Karpas-422 (cell line): ENCODE data around the gene MRPL22. TPM values are rescaled to one million over a fixed set of nuclear protein-coding genes. Genes with fewer than 3 reads are reported as not detected.
"Not testable (repeated sequence)": the region's sequence is repeated elsewhere in the genome, so short reads cannot be mapped to it uniquely, and the experiment has no call there.

Source experiments
- DNase-seq: peaks from one replicate; pipeline ENCODE4 v3.0.0-alpha.2; 2015
- H2AFZ ChIP-seq: fragments of 200-600 bp; sonication (generic); 2 replicates; pipeline ENCODE4 v1.6.1; 2014; ENCODE audit warnings: antibody characterized with exemption, low read length, mixed read lengths
- H3K27ac ChIP-seq: fragments of 200-600 bp; sonication (generic); 2 replicates; pipeline ENCODE4 v1.5.1; 2014; ENCODE audit warnings: mild to moderate bottlenecking, low read length, moderate library complexity
- H3K27me3 ChIP-seq: fragments of 200-600 bp; sonication (generic); 2 replicates; pipeline ENCODE4 v1.6.1; 2014; ENCODE audit warnings: low read length, mixed read lengths
- H3K36me3 ChIP-seq: fragments of 200-600 bp; sonication (generic); 2 replicates; pipeline ENCODE4 v1.6.1; 2014; ENCODE audit warnings: low read length, mixed read lengths; ENCODE audit not compliant: insufficient read depth
- H3K4me1 ChIP-seq: fragments of 200-600 bp; sonication (generic); 2 replicates; pipeline ENCODE4 v1.6.1; 2014; ENCODE audit warnings: mild to moderate bottlenecking, low read length, mixed read lengths
- H3K4me2 ChIP-seq: fragments of 200-600 bp; sonication (generic); 2 replicates; pipeline ENCODE4 v1.6.1; 2014; ENCODE audit warnings: low read length, low read depth, mild to moderate bottlenecking; ENCODE audit not compliant: poor library complexity, severe bottlenecking
- H3K4me3 ChIP-seq: fragments of 200-600 bp; sonication (generic); 2 replicates; pipeline ENCODE4 v1.5.1; 2014; ENCODE audit warnings: mild to moderate bottlenecking, antibody characterized with exemption, low read length, mixed read lengths
- H3K79me2 ChIP-seq: fragments of 200-600 bp; sonication (generic); 2 replicates; pipeline ENCODE4 v1.6.1; 2014; ENCODE audit warnings: mild to moderate bottlenecking, low read length, mixed read lengths
- H3K9ac ChIP-seq: fragments of 200-600 bp; sonication (generic); 2 replicates; pipeline ENCODE4 v1.6.0; 2014; ENCODE audit warnings: low read length
- H3K9me2 ChIP-seq: fragments of 200-600 bp; sonication (generic), shearing (Covaris generic); replicated peaks from 2 replicates; pipeline ENCODE4 v1.6.0; 2014; ENCODE audit warnings: mild to moderate bottlenecking, low read length, moderate library complexity; ENCODE audit not compliant: insufficient read depth
- H3K9me3 ChIP-seq: fragments of 300-700, 200-600 bp; sonication (generic); 2 replicates; pipeline ENCODE4 v1.6.1; 2014; ENCODE audit warnings: low read length, mixed read lengths
- H4K20me1 ChIP-seq: fragments of 200-600 bp; sonication (generic); 2 replicates; pipeline ENCODE4 v1.6.1; 2014; ENCODE audit warnings: mild to moderate bottlenecking, antibody characterized with exemption, low read length, low read depth; ENCODE audit not compliant: insufficient read depth
- total RNA-seq: library from RNA; depleted of rRNA; stranded (reverse); fragments of >200 nt; shearing (Covaris generic); gene quantifications from 2 replicates; pipeline ENCODE4 v1.2.3, GENCODE V29; 2014; ENCODE audit warnings: low replicate concordance

Gene MRPL22
- total RNA-seq, 1 experiment from 2014 or later, result 21.3 TPM

DNA sequence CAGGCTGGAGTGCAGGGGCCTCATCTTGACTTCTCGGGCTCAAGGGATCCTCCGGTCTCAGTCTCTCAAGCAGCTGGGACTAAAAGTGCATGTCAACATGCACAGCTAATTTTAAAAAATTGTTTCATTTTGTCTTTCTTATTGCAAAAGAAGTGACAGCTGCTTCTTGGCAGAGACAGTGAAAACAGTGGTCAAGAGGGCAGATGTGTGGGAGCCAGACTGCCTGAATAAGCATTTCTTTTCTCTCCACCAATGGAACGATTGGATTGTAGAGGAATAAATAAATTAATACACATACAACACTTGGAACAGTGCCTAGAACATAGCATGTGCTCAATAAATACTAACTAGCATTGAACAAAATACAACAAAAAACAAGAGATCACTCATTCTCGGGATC lies 45.3 kb downstream of the MRPL22 start:
- Histone ChIP-seq H3K9ac (no peak overlapping the region), H4K20me1 (no peaks in the 10 kb centered on the region), H3K4me2 (no peak overlapping the region), H3K4me3 (no peak overlapping the region), H3K4me1 (no peaks in the 10 kb centered on the region), H3K9me3 (no peaks in the 10 kb centered on the region), H3K36me3 (no peaks in the 10 kb centered on the region), H3K79me2 (no peaks in the 10 kb centered on the region), H2AFZ (no peak overlapping the region), H3K27ac (no peak overlapping the region), H3K27me3 (no peaks in the 10 kb centered on the region), H3K9me2 (no peaks in the 10 kb centered on the region)
- no peak for DNase-seq

DNA sequence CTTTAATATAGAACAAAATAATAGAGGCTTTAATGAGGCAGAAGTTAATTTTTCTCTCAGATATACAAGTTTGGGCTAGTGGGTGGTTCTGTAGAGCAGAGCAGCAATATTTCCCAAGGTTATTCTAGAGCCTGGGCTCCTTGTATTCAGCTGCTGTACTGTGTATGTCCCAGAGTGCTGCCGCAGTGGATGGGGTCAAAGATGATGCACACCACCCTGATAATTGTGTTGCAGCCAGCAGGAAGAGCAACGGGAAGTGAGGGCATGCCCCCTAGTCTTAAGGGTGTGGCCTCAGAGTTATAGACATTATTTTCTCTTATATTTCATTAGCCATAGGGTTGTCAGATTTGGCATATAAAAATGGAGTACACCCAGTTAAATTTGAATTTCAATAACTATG lies 48.8 kb downstream of the MRPL22 start:
- Histone ChIP-seq H3K27ac (no peak overlapping the region), H3K4me1 (peaks cover 8% of the 10 kb centered on the region), H3K27me3 (no peaks in the 10 kb centered on the region), H3K9ac (no peak overlapping the region), H2AFZ (no peak overlapping the region), H4K20me1 (no peaks in the 10 kb centered on the region), H3K36me3 (no peaks in the 10 kb centered on the region), H3K4me2 (no peak overlapping the region), H3K4me3 (no peak overlapping the region), H3K9me2 (no peaks in the 10 kb centered on the region), H3K9me3 (no peaks in the 10 kb centered on the region), H3K79me2 (no peaks in the 10 kb centered on the region)
- DNase-seq, result no peak

DNA sequence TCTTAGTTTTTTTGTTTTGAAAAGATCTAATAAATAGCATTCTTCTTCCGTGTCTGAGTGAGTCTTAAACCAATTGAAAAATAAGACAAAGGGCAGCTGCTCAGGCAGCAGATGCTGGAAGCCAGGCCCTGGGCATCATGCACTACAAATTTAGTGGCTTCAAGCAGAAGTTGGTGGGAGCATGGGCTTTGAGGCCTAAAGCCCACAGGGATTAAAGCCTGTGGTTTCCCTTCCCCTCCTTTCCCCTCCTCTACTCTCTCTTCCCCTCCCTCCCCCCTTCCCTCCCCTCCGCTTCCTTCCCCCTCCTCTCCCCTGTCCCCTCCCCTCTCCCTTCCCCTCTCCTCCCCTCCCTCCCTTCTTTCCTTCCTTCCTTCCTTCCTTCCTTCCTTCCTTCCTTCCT lies 52.6 kb downstream of the MRPL22 start:
- H3K4me1 ChIP-seq, result peaks cover 8% of the 10 kb centered on the region
- DNase-seq, result no peak
- no peaks in the 10 kb centered on the region for H3K79me2 ChIP-seq
- H3K9me2 ChIP-seq, result no peaks in the 10 kb centered on the region
- no peaks in the 10 kb centered on the region for H3K9me3 ChIP-seq
- no peak overlapping the region for H2AFZ ChIP-seq
- no peaks in the 10 kb centered on the region for H3K36me3 ChIP-seq
- H3K9ac ChIP-seq, result no peak overlapping the region
- no peaks in the 10 kb centered on the region for H4K20me1 ChIP-seq
- no peak overlapping the region for H3K27ac ChIP-seq
- no peak overlapping the region for H3K4me2 ChIP-seq
- no peak overlapping the region for H3K4me3 ChIP-seq
- H3K27me3 ChIP-seq, result no peaks in the 10 kb centered on the region

DNA sequence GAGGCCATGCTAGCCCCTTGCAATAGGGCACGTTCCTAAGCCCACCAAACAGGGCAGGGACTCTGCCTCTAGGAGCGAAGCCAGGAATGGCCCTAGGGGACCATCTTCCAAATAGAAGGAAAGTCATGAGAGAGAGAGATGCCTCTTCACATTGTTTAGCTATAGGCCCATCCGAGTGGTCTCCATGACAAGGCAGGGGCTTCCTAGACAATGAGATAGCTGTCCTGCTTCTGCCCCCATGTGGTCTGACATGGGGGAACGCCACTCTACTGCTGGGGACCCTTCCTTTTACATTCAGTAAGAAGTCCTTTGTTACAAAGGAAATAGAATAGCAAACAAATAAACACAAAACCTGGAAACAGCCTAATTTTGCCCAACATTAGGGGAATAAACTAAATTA lies 54.8 kb downstream of the MRPL22 start:
- Histone ChIP-seq H3K4me2 (no peak overlapping the region), H3K27me3 (no peaks in the 10 kb centered on the region), H3K27ac (no peak overlapping the region), H3K4me3 (no peak overlapping the region), H3K79me2 (no peaks in the 10 kb centered on the region), H3K9ac (no peak overlapping the region), H3K36me3 (no peaks in the 10 kb centered on the region), H3K9me3 (no peaks in the 10 kb centered on the region), H3K4me1 (peaks cover 8% of the 10 kb centered on the region), H2AFZ (no peak overlapping the region), H4K20me1 (no peaks in the 10 kb centered on the region), H3K9me2 (no peaks in the 10 kb centered on the region)
- DNase-seq, result peak; percentile 60

DNA sequence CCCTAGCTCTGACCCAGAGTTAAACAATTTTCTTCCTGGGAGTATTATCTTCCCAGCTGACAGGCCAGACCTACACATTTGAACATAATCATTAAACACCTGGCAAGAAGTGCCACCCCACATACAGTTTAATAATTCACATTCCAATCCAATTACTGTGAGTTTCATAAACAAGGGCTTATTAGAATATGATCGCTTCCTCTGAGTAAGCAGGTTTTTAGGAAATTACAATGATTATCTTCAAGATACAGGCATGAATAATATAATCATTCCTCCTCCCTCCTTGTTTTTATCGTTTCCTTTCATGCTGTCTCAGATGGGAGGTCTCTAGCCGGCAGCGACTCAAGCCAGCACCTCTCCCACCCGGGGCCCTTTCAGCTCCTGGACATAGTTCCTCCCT lies 56.9 kb downstream of the MRPL22 start:
- H3K27me3 ChIP-seq, result no peaks in the 10 kb centered on the region
- no peak overlapping the region for H2AFZ ChIP-seq
- H3K9me3 ChIP-seq, result no peaks in the 10 kb centered on the region
- H4K20me1 ChIP-seq, result no peaks in the 10 kb centered on the region
- no peaks in the 10 kb centered on the region for H3K79me2 ChIP-seq
- H3K4me3 ChIP-seq, result no peak overlapping the region
- H3K36me3 ChIP-seq, result no peaks in the 10 kb centered on the region
- H3K27ac ChIP-seq, result no peak overlapping the region
- no peaks in the 10 kb centered on the region for H3K9me2 ChIP-seq
- no peak overlapping the region for H3K9ac ChIP-seq
- peaks cover 8% of the 10 kb centered on the region for H3K4me1 ChIP-seq
- no peak for DNase-seq
- H3K4me2 ChIP-seq, result no peak overlapping the region

DNA sequence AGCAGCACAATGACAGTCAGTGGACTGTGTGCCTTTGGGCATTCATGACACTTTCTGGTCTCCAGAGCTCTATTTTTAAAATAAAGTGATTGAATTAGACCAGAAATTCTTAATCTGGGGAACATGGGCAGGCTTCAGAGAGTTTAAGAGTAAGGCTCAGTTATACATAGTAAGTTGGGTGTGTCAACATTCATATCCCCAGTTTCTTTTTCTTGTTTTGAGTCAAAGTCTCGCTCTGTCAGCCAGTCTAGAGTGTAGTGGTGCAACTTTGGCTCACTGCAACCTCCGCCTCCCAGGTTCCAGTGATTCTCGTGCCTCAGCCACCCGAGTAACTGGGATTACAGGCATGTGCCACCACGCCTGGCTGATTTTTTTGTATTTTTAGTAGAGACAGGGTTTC lies 59.0 kb downstream of the MRPL22 start:
- Histone ChIP-seq H3K4me2 (no peak overlapping the region), H3K9ac (no peak overlapping the region), H3K9me3 (no peaks in the 10 kb centered on the region), H3K9me2 (no peaks in the 10 kb centered on the region), H3K4me3 (no peak overlapping the region), H3K27ac (no peak overlapping the region), H3K36me3 (no peaks in the 10 kb centered on the region), H2AFZ (no peak overlapping the region), H3K27me3 (no peaks in the 10 kb centered on the region), H3K4me1 (no peaks in the 10 kb centered on the region), H4K20me1 (no peaks in the 10 kb centered on the region), H3K79me2 (no peaks in the 10 kb centered on the region)
- DNase-seq, result no peak

DNA sequence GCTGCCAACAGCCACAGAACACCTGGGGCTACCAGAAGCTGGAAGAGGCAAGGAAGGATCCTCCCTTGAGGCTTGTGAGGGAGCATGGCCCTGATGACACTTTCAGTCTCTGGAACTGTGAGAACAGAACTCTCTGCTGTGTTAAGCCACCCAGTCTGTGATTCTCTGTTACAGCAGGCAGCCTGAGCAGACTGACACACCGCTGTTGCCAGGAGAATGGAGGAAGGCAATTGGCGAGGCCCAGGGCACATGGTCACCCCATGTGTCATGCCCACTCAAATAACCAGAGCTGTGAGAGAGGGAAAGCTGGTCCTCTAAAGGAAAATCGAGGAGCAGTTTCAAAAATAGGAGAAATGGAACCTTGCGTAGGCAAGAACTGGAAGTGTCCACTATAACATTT lies 60.6 kb downstream of the MRPL22 start:
- Histone ChIP-seq H2AFZ (no peak overlapping the region), H3K9me2 (no peaks in the 10 kb centered on the region), H3K27me3 (no peaks in the 10 kb centered on the region), H3K9ac (no peak overlapping the region), H3K27ac (no peak overlapping the region), H3K4me1 (no peaks in the 10 kb centered on the region), H4K20me1 (no peaks in the 10 kb centered on the region), H3K79me2 (no peaks in the 10 kb centered on the region), H3K4me2 (no peak overlapping the region), H3K36me3 (no peaks in the 10 kb centered on the region), H3K9me3 (no peaks in the 10 kb centered on the region), H3K4me3 (no peak overlapping the region)
- DNase-seq, result no peak

DNA sequence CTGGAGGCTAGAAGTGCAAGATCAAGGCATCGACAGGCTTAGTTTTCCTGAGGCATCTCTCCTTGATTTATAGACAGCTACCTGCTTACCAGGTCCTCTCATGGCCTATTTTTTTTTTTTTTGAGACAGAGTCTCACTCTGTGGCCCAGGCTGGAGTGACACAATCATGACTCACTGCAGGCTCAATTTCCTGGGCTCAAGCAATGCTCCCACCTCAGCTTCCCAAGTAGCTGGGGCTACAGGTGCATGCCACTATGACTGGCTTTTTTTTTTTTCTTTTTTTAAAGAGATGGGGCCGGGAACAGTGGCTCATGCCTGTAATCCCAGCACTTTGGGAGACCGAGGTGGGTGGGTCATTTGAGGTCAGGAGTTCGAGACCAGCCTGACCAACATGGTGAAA lies 61.8 kb downstream of the MRPL22 start:
- H3K27me3 ChIP-seq, DNase-seq, H3K4me1 ChIP-seq: not testable (repeated sequence)

DNA sequence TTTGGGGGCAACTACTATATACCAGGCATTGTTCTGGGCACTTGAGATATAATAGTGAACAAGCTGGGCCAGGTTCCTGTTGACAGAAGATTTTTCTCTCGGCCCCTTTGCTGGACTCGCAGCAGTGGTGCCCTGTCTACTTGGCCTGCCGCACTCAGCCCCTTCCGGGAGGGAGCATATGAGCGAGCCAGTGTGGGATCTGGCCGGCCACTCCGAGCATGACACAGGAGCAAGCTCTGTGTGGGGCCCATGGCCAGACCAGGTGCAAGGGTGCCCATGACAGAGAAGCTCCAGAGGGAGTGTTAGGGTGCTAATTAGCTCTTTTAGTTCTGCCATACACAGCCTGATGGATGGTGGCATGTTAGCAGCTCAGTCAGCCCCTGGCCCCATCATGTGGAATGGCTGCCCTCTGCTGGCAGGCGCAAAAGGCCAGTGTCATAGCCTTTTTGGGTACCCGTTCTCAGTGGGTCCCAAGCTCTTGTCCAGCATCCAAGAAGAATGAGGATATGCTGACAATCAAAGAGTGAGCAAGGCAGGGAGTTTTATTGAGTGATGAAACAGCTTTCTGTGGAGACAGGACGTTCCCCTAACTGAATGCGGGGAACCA lies 63.4 kb downstream of the MRPL22 start:
- H3K79me2 ChIP-seq, result no peaks in the 10 kb centered on the region

More for the DNA sequence above, 61.8 kb downstream of the MRPL22 start:
- H3K4me2 ChIP-seq, H2AFZ ChIP-seq, H3K9me3 ChIP-seq, H3K4me3 ChIP-seq, H3K79me2 ChIP-seq, H3K27ac ChIP-seq, H4K20me1 ChIP-seq, H3K9ac ChIP-seq, H3K36me3 ChIP-seq, H3K9me2 ChIP-seq: not testable (repeated sequence)

More for the DNA sequence above, 63.4 kb downstream of the MRPL22 start:
- Histone ChIP-seq H3K4me3 (no peak overlapping the region), H4K20me1 (no peaks in the 10 kb centered on the region), H2AFZ (no peak overlapping the region), H3K9me3 (no peaks in the 10 kb centered on the region), H3K4me1 (no peaks in the 10 kb centered on the region), H3K27me3 (no peaks in the 10 kb centered on the region), H3K27ac (no peak overlapping the region), H3K4me2 (no peak overlapping the region), H3K36me3 (no peaks in the 10 kb centered on the region), H3K9ac (no peak overlapping the region), H3K9me2 (no peaks in the 10 kb centered on the region)
- DNase-seq, result peak; percentile 84
